RWPE2 (cell line): ENCODE results near the gene ATG2A.

Experiments used
- ATAC-seq: fragments of 200-7000 bp; cut with Tn5 transposase; 3 replicates; pipeline ENCODE4 v1.9.1; 2021; ENCODE audit warnings: low read depth
- DNase-seq: peaks from one replicate; pipeline ENCODE4 v3.0.0-alpha.2; 2020; ENCODE audit warnings: low spot score
- H3K27ac ChIP-seq: fragments of 450-650 bp; 2 replicates; pipeline ENCODE4 v1.5.1; 2017; ENCODE audit warnings: mild to moderate bottlenecking; ENCODE audit not compliant: poor library complexity, severe bottlenecking
- H3K27me3 ChIP-seq: fragments of 250-450 bp; sonication (Bioruptor Pico); 2 replicates; pipeline ENCODE4 v1.5.1; 2021; ENCODE audit warnings: mild to moderate bottlenecking, moderate library complexity; ENCODE audit not compliant: insufficient read depth, poor library complexity, severe bottlenecking
- H3K36me3 ChIP-seq: fragments of 250-450 bp; sonication (Bioruptor Pico); 2 replicates; pipeline ENCODE4 v1.5.1; 2020; ENCODE audit warnings: low read depth, mild to moderate bottlenecking, moderate library complexity
- H3K4me1 ChIP-seq: fragments of 250-450 bp; sonication (Bioruptor Pico); 2 replicates; pipeline ENCODE4 v1.5.1; 2021; ENCODE audit warnings: mild to moderate bottlenecking, moderate library complexity; ENCODE audit not compliant: insufficient read depth, poor library complexity, severe bottlenecking
- H3K4me3 ChIP-seq: fragments of 250-450 bp; sonication (Bioruptor Pico); 2 replicates; pipeline ENCODE4 v1.5.1; 2021; ENCODE audit warnings: mild to moderate bottlenecking, moderate library complexity; ENCODE audit not compliant: severe bottlenecking
- H3K9me3 ChIP-seq: fragments of 250-450 bp; sonication (Bioruptor Pico); 2 replicates; pipeline ENCODE4 v1.5.1; 2021; ENCODE audit warnings: mild to moderate bottlenecking, moderate library complexity; ENCODE audit not compliant: severe bottlenecking
- CTCF ChIP-seq: fragments of 450-650 bp; IDR thresholded peaks from one replicate; pipeline ENCODE4 v1.5.1; 2017; ENCODE audit warnings: mild to moderate bottlenecking, moderate library complexity; ENCODE audit not compliant: poor library complexity, severe bottlenecking

The ATG2A gene

DNA sequence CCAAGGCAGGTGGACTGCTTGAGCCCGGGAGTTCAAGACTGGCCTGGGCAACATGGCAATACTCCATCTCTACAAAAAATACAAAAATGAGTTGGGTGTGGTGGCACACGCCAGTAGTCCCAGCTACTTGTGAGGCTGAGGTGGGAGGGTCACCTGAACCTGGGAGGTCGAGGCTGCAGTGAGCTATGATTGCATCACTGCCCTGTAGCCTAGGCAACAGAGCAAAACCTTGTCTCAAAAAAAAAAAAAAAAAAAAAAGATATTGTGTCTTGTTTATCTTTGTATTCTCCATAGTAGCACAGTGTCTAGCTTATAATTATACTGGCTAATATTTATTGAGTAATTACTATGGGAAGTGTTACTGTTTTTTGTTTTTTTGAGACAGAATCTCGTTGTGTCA is 34.5 kb upstream of the ATG2A start:
- Histone ChIP-seq H3K27me3 (no peaks in the 10 kb centered on the region), H3K4me3 (no peak overlapping the region), H3K36me3 (no peaks in the 10 kb centered on the region), H3K4me1 (no peaks in the 10 kb centered on the region), H3K9me3 (no peaks in the 10 kb centered on the region), H3K27ac (no peak overlapping the region)
- TF ChIP-seq CTCF, result no peak
- DNase-seq (no peak), ATAC-seq (no peak)

GRCh38 chr11:64947208-64947814 is 30.3 kb upstream of the ATG2A start:
- no peaks in the 10 kb centered on the region for H3K27me3 ChIP-seq
- no peaks in the 10 kb centered on the region for H3K4me1 ChIP-seq
- ATAC-seq, result no peak
- H3K27ac ChIP-seq, result no peak overlapping the region
- no peak for DNase-seq
- no peaks in the 10 kb centered on the region for H3K9me3 ChIP-seq
- no peak for TF ChIP-seq CTCF
- H3K36me3 ChIP-seq, result no peaks in the 10 kb centered on the region
- H3K4me3 ChIP-seq, result no peak overlapping the region

- H3K36me3 ChIP-seq, result peaks cover 16% of the 10 kb centered on the region
- no peak for TF ChIP-seq CTCF
- H3K27me3 ChIP-seq, result no peaks in the 10 kb centered on the region
- H3K27ac ChIP-seq, result no peak overlapping the region
- ATAC-seq, result no peak
- H3K9me3 ChIP-seq, result no peaks in the 10 kb centered on the region
- H3K4me1 ChIP-seq, result no peaks in the 10 kb centered on the region
- H3K4me3 ChIP-seq, result no peak overlapping the region
- no peak for DNase-seq
Measured at GRCh38 chr11:64936539-64936938, 19.5 kb upstream of the ATG2A start.

- no peaks in the 10 kb centered on the region for H3K9me3 ChIP-seq
- DNase-seq (no peak), ATAC-seq (no peak)
- no peaks in the 10 kb centered on the region for H3K27me3 ChIP-seq
- TF ChIP-seq CTCF, result no peak
- H3K4me3 ChIP-seq, result no peak within 1 kb of the TSS
- H3K4me1 ChIP-seq, result no peaks in the 10 kb centered on the region
- H3K36me3 ChIP-seq, result peaks cover 26% of the 10 kb centered on the region
- no peak within 1 kb of the TSS for H3K27ac ChIP-seq
Measured at GRCh38 chr11:64935359-64936081, 18.5 kb upstream of the ATG2A start, which contains the start of gene GPHA2. Gene GPHA2, minus strand, starts transcription at chr11:64935893. Its CDS starts 433 bp downstream, at chr11:64935460.

DNA sequence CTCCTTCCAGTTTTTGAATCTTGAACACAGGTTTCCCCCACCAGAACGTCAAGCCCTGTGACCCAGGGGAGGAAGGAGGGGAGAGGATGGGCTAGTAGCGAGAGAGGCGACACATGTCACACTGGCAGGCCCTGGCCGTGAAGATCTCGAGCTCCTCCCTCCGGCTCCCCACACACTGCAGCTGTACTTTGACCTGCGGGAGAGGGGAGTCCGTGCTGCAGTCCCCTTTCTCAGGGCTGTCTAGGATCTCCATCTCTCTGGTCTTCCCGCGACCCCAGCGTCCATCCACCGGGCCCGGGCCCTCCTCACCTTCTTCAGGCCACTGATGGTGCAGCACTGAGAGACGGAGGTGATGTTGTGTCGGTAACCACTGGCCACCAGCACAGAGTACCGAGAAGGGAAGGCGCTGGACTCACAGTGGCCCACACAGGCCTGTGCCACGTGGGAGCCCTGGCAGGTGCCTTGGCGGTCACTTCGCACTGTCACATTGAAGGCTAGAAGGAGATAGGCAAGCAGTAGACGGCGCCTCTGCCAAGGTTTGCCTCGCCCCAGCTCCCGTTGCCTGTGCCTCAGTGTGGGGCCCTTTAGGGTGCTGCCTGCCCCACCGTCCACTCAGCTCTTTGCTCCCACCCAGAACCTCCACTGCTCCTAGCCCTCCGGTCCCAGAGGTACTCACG is 17.8 kb upstream of the ATG2A start:
- ATAC-seq (no peak), DNase-seq (no peak)
- H3K27ac ChIP-seq, result no peak overlapping the region
- peaks cover 30% of the 10 kb centered on the region for H3K36me3 ChIP-seq
- H3K27me3 ChIP-seq, result no peaks in the 10 kb centered on the region
- no peaks in the 10 kb centered on the region for H3K9me3 ChIP-seq
- H3K4me1 ChIP-seq, result no peaks in the 10 kb centered on the region
- no peak for TF ChIP-seq CTCF
- no peak overlapping the region for H3K4me3 ChIP-seq
